Keratinocyte (primary cell): ENCODE results near the gene NEK6. TPM values are rescaled to one million over a fixed set of nuclear protein-coding genes. Genes with fewer than 3 reads are reported as not detected.

Experiments
- DNase-seq: peaks from one replicate; pipeline ENCODE4 v3.0.0-alpha.2; 2011; ENCODE audit warnings: low read depth, missing footprints, low spot score
- FAIRE-seq: peaks from 2 replicates; lab custom pipeline; 2011; peaks lifted over from hg19 to GRCh38; lab: Jason Lieb, UNC
- H2AFZ ChIP-seq: 2 replicates; pipeline ENCODE4 v1.6.0; 2012; ENCODE audit warnings: low read length, control low read depth, inconsistent platforms; ENCODE audit not compliant: control insufficient read depth
- H3K27ac ChIP-seq: 2 replicates; pipeline ENCODE4 v1.5.1; 2011; ENCODE audit warnings: low read length; ENCODE audit not compliant: control insufficient read depth, insufficient read depth
- H3K27me3 ChIP-seq: 3 replicates; pipeline ENCODE4 v1.6.0; 2011; ENCODE audit warnings: low read length; ENCODE audit not compliant: control insufficient read depth, insufficient read depth; ENCODE audit errors: extremely low read depth
- H3K36me3 ChIP-seq, 2 experiments: 2 replicates in 1 of 2; 3 replicates in 1 of 2; pipeline ENCODE4 v1.5.1; 2011; ENCODE audit warnings: low read length in 2 of 2, mild to moderate bottlenecking in 1 of 2; ENCODE audit not compliant: control insufficient read depth in 2 of 2, insufficient read depth in 2 of 2; ENCODE audit errors: extremely low read depth in 1 of 2
- H3K4me1 ChIP-seq: 3 replicates; pipeline ENCODE4 v1.5.1; 2011; ENCODE audit warnings: low read length; ENCODE audit not compliant: control insufficient read depth, insufficient read depth; ENCODE audit errors: extremely low read depth
- H3K4me2 ChIP-seq: 3 replicates; pipeline ENCODE4 v1.6.0; 2011; ENCODE audit warnings: low read depth, low read length; ENCODE audit not compliant: control insufficient read depth, insufficient read depth; ENCODE audit errors: extremely low read depth
- H3K4me3 ChIP-seq, 3 experiments: fragments of 200-600 bp in 1 of 3; sonication (generic) in 1 of 3; 2 replicates in 2 of 3; 3 replicates in 1 of 3; pipeline ENCODE4 v1.5.1; 2011 to 2016; ENCODE audit warnings: low read length in 3 of 3, mild to moderate bottlenecking in 3 of 3, control low read depth in 2 of 3, inconsistent platforms in 1 of 3, low read depth in 1 of 3, mixed read lengths in 1 of 3, mixed run types in 1 of 3, moderate library complexity in 1 of 3; ENCODE audit not compliant: control insufficient read depth in 2 of 3, insufficient read depth in 2 of 3; ENCODE audit errors: extremely low read depth in 1 of 3
- H3K79me2 ChIP-seq: 2 replicates; pipeline ENCODE4 v1.6.0; 2012; ENCODE audit warnings: low read length; ENCODE audit not compliant: control insufficient read depth, insufficient read depth
- H3K9ac ChIP-seq: 3 replicates; pipeline ENCODE4 v1.6.0; 2011; ENCODE audit warnings: low read length; ENCODE audit not compliant: control insufficient read depth, insufficient read depth; ENCODE audit errors: extremely low read depth
- H3K9me1 ChIP-seq: 3 replicates; pipeline ENCODE4 v1.6.0; 2011; ENCODE audit warnings: low read length; ENCODE audit not compliant: control insufficient read depth, insufficient read depth; ENCODE audit errors: extremely low read depth
- H3K9me3 ChIP-seq: 2 replicates; pipeline ENCODE4 v1.5.1; 2012; ENCODE audit warnings: low read depth, low read length; ENCODE audit not compliant: control insufficient read depth
- H4K20me1 ChIP-seq: 3 replicates; pipeline ENCODE4 v1.6.0; 2011; ENCODE audit warnings: low read length; ENCODE audit not compliant: control insufficient read depth, insufficient read depth; ENCODE audit errors: extremely low read depth
- CTCF ChIP-seq, 3 experiments: IDR thresholded peaks in 1 of 3; conservative IDR thresholded peaks in 1 of 3; optimal IDR thresholded peaks in 1 of 3; 2 replicates in 2 of 3; 3 replicates in 1 of 3; pipeline versions ENCODE3 to v1.5.1; 2011; ENCODE audit warnings: low read length in 3 of 3, mild to moderate bottlenecking in 3 of 3, moderate library complexity in 2 of 3, control low read depth in 1 of 3, inconsistent platforms in 1 of 3; ENCODE audit not compliant: insufficient read depth in 2 of 3; ENCODE audit errors: extremely low read depth in 1 of 3
- EZH2 ChIP-seq: IDR thresholded peaks from one replicate; pipeline ENCODE4 v1.6.1; 2012; ENCODE audit warnings: inconsistent platforms, mild to moderate bottlenecking, low read length, moderate library complexity
- dilution Hi-C: fragments of 300-500 bp; cut with MboI; formaldehyde crosslinking; loops from one replicate; pipeline ENCODE4 v1.7.0; 2020; ENCODE audit warnings: low sequenced_read_pairs; ENCODE audit not compliant: extremely low pct_ligation_motif_present
- polyA plus RNA-seq, 5 experiments: library from polyadenylated mRNA; depleted of rRNA in 3 of 5; stranded (reverse) in 3 of 5; stranded (forward) in 1 of 5; unstranded in 1 of 5; fragments of >200 nt; gene quantifications; 1 replicate in 1 of 5; 2 replicates in 3 of 5; 3 replicates in 1 of 5; pipeline versions ENCODE4 v1.2.1 to v1.2.3, GENCODE V29; 2011 to 2012; ENCODE audit warnings: missing spikeins in 2 of 5, low read depth in 1 of 5, low replicate concordance in 1 of 5

Gene NEK6
- polyA plus RNA-seq, 1 donor (not counting 4 experiments of a cell fraction or from before 2014, with no cell fraction given), result 56.4 TPM

- Histone ChIP-seq H4K20me1 (no peaks in the 10 kb centered on the region), H3K4me3 (no peak overlapping the region), H3K27ac (no peak overlapping the region), H3K9me1 (no peaks in the 10 kb centered on the region), H2AFZ (no peak overlapping the region), H3K9me3 (no peaks in the 10 kb centered on the region), H3K9ac (no peak overlapping the region), H3K79me2 (no peaks in the 10 kb centered on the region), H3K4me1 (peaks cover 10% of the 10 kb centered on the region), H3K36me3 (no peaks in the 10 kb centered on the region), H3K27me3 (no peaks in the 10 kb centered on the region), H3K4me2 (no peak overlapping the region)
- DNase-seq, result no peak
- FAIRE-seq, result no peak
- dilution Hi-C loops, result no loop called here
- TF ChIP-seq CTCF (optimal IDR thresholded peaks at IDR 0.05 in 1 of 3, IDR thresholded peaks at IDR 0.05 in 1 of 3, conservative IDR thresholded peaks at IDR 0.05 in 1 of 3; ENCODE audit: extremely low read depth in 1 of 3, insufficient read depth in 2 of 3, low read length in 3 of 3), result no peak
- TF ChIP-seq EZH2, result no peak
Measured at GRCh38 chr9:124238546-124239140, 19.1 kb upstream of the NEK6 start.

- DNase-seq, result no peak
- Histone ChIP-seq H3K79me2 (no peaks in the 10 kb centered on the region), H4K20me1 (no peaks in the 10 kb centered on the region), H3K27me3 (no peaks in the 10 kb centered on the region), H3K4me2 (no peak overlapping the region), H3K4me1 (peaks cover 10% of the 10 kb centered on the region), H3K9ac (no peak overlapping the region), H2AFZ (no peak overlapping the region), H3K36me3 (no peaks in the 10 kb centered on the region), H3K9me1 (no peaks in the 10 kb centered on the region), H3K4me3 (no peak overlapping the region), H3K27ac (no peak overlapping the region), H3K9me3 (no peaks in the 10 kb centered on the region)
- no peak for FAIRE-seq
- dilution Hi-C loops, result no loop called here
- TF ChIP-seq EZH2, result no peak
- TF ChIP-seq CTCF (optimal IDR thresholded peaks at IDR 0.05 in 1 of 3, IDR thresholded peaks at IDR 0.05 in 1 of 3, conservative IDR thresholded peaks at IDR 0.05 in 1 of 3; ENCODE audit: extremely low read depth in 1 of 3, insufficient read depth in 2 of 3, low read length in 3 of 3), result no peak
Measured at GRCh38 chr9:124239249-124240073, 18.3 kb upstream of the NEK6 start.
